Vagina (tissue), 2 donors: ENCODE measurements around the gene FAM72D. TPM values are rescaled to one million over a fixed set of nuclear protein-coding genes. Genes with fewer than 3 reads are reported as not detected.
A peak's percentile ranks its signal among the peaks of the same experiment; 100 is the strongest.
"Not testable (repeated sequence)": the region's sequence is repeated elsewhere in the genome, so short reads cannot be mapped to it uniquely, and the experiment has no call there.

ENCODE experiments used
- DNase-seq, 2 donors: peaks; one replicate each; pipeline ENCODE4 v3.0.0-alpha.2; 2017; ENCODE audit errors: extremely low spot score in 2 of 2
- H3K27ac ChIP-seq: fragments of 200-600 bp; sonication (generic); one replicate; pipeline ENCODE4 v1.5.1; 2019
- H3K27me3 ChIP-seq: fragments of 200-600 bp; sonication (generic); one replicate; pipeline ENCODE4 v1.5.1; 2019
- H3K36me3 ChIP-seq, 2 donors: fragments of 200-600 bp; sonication (generic); one replicate each; pipeline ENCODE4 v1.5.1; 2017 to 2019
- H3K4me1 ChIP-seq: fragments of 200-600 bp; sonication (generic); one replicate; pipeline ENCODE4 v1.5.1; 2019
- H3K4me3 ChIP-seq, 2 donors: fragments of 200-600 bp; sonication (generic); 1 replicate in 1 of 2; 2 replicates in 1 of 2; pipeline ENCODE4 v1.5.1; 2016 to 2019
- H3K9me3 ChIP-seq: fragments of 200-600 bp; sonication (generic); one replicate; pipeline ENCODE4 v1.5.1; 2019
- intact Hi-C: fragments of 100-400 bp; cut with DNase I; formaldehyde crosslinking; loops from one replicate; pipeline ENCODE4 v1.15.1; 2023
- total RNA-seq: library from RNA; depleted of rRNA; stranded (reverse); fragments of >200 nt; gene quantifications from one replicate; pipeline ENCODE4 v1.2.3, GENCODE V29; 2016

Gene FAM72D
- 2.0 TPM for total RNA-seq

GRCh38 chr1:145095284-145096057, at the start of gene FAM72D, which contains the start of gene SRGAP2B:
FAM72D (plus strand) TSS chr1:145095974; CDS start chr1:145096848, 874 bp downstream.
SRGAP2B (minus strand) TSS chr1:145095328; CDS start chr1:145092901, 2,427 bp downstream.
- H3K4me1 ChIP-seq, H3K36me3 ChIP-seq, H3K27me3 ChIP-seq, intact Hi-C loops, H3K27ac ChIP-seq, H3K9me3 ChIP-seq, DNase-seq: not testable (repeated sequence)
- H3K4me3 ChIP-seq: peak within 1 kb of the TSS; percentile 37 to 44

GRCh38 chr1:145047553-145047952, 48.2 kb upstream of the FAM72D start:
- intact Hi-C loops, H3K9me3 ChIP-seq, H3K4me1 ChIP-seq, H3K27me3 ChIP-seq, H3K36me3 ChIP-seq, DNase-seq, H3K4me3 ChIP-seq, H3K27ac ChIP-seq: not testable (repeated sequence)

DNA sequence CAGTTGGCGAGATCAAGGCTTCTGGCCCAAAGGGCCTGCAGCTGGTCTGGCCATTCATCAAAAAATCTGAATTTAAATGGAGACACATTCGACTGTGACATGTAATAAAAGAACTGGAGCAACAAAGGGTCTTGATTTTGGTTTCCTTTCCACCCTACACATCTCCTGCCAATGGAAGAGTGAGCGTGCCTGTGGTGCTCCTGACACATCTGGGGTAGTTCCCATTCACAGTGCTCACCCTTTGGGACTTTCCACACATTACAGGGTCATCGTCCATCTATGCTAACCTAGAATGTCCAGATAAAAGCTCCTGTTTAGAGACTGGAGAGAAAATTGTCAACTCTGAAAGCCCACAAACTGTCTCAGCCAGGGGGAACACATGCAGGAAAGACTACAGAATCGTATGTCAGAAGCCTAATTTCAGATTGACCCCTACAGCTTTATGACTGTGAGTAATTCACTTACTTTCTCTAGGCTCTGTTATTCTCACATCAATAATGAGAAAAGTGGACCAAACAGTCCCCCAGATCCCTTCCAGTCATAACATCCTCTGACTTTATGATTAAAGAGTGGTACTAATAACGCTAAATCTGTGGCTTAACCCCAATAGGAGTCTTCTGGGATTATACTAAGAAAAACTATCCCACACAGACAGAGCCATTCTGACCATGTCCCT, 47.5 kb upstream of the FAM72D start:
- H3K9me3 ChIP-seq, H3K27ac ChIP-seq, H3K4me3 ChIP-seq, H3K27me3 ChIP-seq, intact Hi-C loops, H3K4me1 ChIP-seq, DNase-seq, H3K36me3 ChIP-seq: not testable (repeated sequence)

GRCh38 chr1:145052019-145052776, 43.6 kb upstream of the FAM72D start:
- not testable (repeated sequence) for DNase-seq

GRCh38 chr1:145053428-145053827, 42.3 kb upstream of the FAM72D start:
- H3K27me3 ChIP-seq, H3K4me3 ChIP-seq, H3K27ac ChIP-seq, H3K4me1 ChIP-seq, H3K9me3 ChIP-seq, intact Hi-C loops, H3K36me3 ChIP-seq, DNase-seq: not testable (repeated sequence)

More at GRCh38 chr1:145052019-145052776, 43.6 kb upstream of the FAM72D start:
- H3K4me1 ChIP-seq, H3K4me3 ChIP-seq, H3K27me3 ChIP-seq, H3K9me3 ChIP-seq, H3K27ac ChIP-seq, intact Hi-C loops, H3K36me3 ChIP-seq: not testable (repeated sequence)

DNA sequence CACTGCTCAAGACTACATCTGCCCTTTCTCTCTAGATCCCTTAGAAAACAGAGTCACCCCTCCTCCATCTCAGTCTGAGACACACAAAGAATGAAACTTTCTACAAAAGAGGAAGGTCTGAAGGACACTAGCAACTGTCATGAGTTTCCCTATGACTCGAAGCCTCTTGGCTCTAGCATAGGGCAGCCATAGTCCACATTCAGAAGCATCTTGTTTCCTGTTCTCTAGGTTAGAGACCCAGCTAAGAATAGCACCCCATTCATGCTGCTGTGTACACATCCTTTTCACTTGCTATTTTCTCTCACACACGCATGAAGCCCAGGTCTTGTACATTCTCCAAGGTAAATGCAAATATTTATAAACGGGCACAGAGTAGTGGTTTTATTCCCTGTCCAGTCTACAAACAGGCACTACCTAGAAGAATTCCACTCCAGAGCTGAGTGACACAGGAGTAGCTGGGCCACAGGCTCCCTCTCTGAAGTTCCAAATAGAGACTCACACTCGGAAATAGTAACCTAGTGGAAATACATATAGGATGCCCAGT, 40.5 kb upstream of the FAM72D start:
- H3K27me3 ChIP-seq, H3K9me3 ChIP-seq, H3K27ac ChIP-seq, intact Hi-C loops, H3K36me3 ChIP-seq, H3K4me3 ChIP-seq, H3K4me1 ChIP-seq, DNase-seq: not testable (repeated sequence)

DNA sequence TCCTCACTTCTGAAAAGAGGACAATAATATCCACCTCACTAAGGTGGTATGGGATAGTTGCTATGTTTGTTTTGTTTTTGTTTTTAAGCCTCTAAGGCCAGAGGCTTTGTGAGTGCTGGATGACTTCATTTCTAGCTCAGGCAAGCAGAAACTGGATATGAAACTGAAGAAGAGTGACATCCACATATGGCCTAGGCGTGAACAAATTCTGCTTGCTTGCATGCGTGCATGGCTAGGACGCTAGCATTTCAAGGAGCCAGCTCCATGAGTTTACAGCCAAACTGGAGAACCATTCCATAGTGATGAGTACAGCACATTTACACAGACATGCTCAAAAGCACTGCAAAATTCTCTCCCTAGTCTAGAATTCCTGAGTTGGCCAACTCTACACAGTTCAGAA, 37.6 kb upstream of the FAM72D start:
- DNase-seq, H3K36me3 ChIP-seq, H3K4me3 ChIP-seq, H3K9me3 ChIP-seq, H3K27me3 ChIP-seq, H3K27ac ChIP-seq, H3K4me1 ChIP-seq, intact Hi-C loops: not testable (repeated sequence)

GRCh38 chr1:145063285-145063684, 32.5 kb upstream of the FAM72D start:
- H3K36me3 ChIP-seq, H3K9me3 ChIP-seq, intact Hi-C loops, H3K27me3 ChIP-seq, H3K27ac ChIP-seq, DNase-seq, H3K4me1 ChIP-seq, H3K4me3 ChIP-seq: not testable (repeated sequence)

- intact Hi-C loops, H3K4me3 ChIP-seq, DNase-seq, H3K27me3 ChIP-seq, H3K27ac ChIP-seq, H3K9me3 ChIP-seq, H3K4me1 ChIP-seq, H3K36me3 ChIP-seq: not testable (repeated sequence)
Observed at GRCh38 chr1:145063941-145064648, 31.7 kb upstream of the FAM72D start.

DNA sequence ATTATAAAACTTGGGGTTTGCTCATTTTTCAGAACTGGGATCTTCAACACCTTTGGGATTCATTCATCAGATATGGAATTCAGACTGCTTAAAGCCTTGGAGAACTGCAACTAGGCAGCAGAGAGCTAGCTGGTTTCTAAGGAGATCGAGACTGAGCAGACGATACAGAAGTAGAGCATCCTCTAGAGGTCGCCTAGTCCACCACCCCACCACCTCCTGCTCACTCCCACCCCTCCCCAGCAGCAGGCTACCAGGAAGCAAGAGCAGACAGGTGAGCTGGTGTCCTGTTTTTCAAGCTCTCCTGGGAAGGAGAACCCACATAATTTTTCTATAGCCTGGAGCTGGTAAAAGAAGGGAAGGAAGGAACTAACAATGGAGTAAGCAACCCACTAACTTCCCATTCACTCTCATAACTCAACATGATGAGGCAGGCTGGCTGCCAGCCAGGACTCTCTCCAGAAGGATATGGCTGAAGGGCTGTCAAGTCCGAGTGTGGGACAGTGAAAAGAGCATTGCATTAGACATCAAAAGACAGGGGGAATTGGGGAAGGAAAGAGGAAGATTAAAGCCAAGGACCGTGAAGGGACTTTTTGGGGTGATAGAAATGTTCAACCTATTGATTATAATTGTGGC, 30.5 kb upstream of the FAM72D start:
- intact Hi-C loops, DNase-seq, H3K4me3 ChIP-seq, H3K9me3 ChIP-seq, H3K4me1 ChIP-seq, H3K27ac ChIP-seq, H3K27me3 ChIP-seq, H3K36me3 ChIP-seq: not testable (repeated sequence)

DNA sequence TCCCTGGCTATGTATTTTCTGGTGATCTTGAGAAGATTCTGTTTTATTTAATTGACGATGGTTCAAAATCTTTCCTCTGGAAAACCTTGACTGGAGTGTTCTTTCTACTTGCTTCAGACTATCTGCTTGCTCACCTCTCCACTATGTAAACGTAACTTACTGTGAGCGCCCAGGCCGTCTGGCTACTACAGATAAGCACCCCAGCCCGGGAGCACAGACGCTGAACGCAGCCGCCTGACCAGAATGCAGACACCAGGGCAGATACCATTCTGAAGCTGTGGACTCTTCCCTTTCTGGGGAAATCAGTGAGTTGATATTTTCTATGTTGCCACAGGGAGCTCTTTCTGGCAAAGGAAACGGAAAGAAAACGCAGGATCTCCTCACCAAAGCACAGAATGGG, 29.3 kb upstream of the FAM72D start:
- H3K27me3 ChIP-seq, H3K4me3 ChIP-seq, H3K36me3 ChIP-seq, H3K9me3 ChIP-seq, H3K27ac ChIP-seq, intact Hi-C loops, DNase-seq, H3K4me1 ChIP-seq: not testable (repeated sequence)

DNA sequence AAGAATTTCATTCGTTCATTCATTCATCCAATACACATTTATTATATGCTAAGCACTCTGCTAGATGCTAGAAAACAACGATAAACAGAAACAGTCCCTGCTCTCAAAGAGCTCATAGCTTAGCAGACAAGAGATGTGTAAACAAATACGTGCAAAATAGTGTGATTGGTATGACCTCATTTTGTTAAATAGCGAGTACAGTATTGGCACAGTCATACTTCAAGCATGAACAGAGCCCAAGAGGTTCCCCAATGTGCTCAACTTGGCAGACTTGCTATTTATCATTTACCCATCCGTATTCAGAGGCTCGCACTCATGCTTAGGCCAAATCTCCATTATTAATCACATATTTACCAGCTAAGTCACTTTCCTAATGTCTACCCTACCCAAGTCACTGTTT, 24.2 kb upstream of the FAM72D start:
- H3K27ac ChIP-seq, intact Hi-C loops, H3K4me3 ChIP-seq, H3K36me3 ChIP-seq, H3K4me1 ChIP-seq, H3K27me3 ChIP-seq, DNase-seq, H3K9me3 ChIP-seq: not testable (repeated sequence)
